Right lobe of liver (tissue), 4 donors: ENCODE data around the gene DAGLA.

Experiments
- POLR2A ChIP-seq: fragments of 450-650 bp; IDR thresholded peaks from one replicate; pipeline ENCODE4 v1.6.1; 2017; ENCODE audit warnings: antibody characterized with exemption, mild to moderate bottlenecking
- TF ChIP-seq, protein P1 (sequence below), 4 donors: fragments of 200-600 bp in 3 of 4; fragments of 450-650 bp in 1 of 4; IDR thresholded peaks; one replicate each; pipeline versions ENCODE4 v1.5.1 to v1.8.0; 2016 to 2022; ENCODE audit warnings: antibody characterized with exemption in 4 of 4, mild to moderate bottlenecking in 2 of 4
- donor health status: DM: no; HTN: no; CAD: no.
- donor health status: DM: no; HTN: no; CAD: no.
- donor health status: DM: no; HTN: yes; CAD: no.

DNA sequence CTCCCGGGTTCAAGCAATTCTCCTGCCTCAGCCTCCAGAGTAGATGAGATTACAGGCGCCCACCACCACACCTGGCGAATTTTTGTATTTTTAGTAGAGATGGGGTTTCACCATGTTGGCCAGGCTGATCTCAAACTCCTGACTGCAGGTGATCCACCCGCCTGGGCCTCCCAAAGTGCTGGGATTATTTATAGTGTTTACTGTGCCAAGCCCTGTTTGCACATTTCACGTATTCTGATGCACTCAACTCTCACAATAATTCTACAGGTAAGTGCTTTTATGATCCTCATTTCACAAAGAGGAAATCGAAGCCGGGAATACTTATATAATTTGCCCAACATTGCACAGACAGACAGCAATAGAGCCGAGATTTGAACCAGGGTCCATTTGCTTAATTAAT, 38.0 kb upstream of the DAGLA start:
- TF ChIP-seq, protein P1, sequence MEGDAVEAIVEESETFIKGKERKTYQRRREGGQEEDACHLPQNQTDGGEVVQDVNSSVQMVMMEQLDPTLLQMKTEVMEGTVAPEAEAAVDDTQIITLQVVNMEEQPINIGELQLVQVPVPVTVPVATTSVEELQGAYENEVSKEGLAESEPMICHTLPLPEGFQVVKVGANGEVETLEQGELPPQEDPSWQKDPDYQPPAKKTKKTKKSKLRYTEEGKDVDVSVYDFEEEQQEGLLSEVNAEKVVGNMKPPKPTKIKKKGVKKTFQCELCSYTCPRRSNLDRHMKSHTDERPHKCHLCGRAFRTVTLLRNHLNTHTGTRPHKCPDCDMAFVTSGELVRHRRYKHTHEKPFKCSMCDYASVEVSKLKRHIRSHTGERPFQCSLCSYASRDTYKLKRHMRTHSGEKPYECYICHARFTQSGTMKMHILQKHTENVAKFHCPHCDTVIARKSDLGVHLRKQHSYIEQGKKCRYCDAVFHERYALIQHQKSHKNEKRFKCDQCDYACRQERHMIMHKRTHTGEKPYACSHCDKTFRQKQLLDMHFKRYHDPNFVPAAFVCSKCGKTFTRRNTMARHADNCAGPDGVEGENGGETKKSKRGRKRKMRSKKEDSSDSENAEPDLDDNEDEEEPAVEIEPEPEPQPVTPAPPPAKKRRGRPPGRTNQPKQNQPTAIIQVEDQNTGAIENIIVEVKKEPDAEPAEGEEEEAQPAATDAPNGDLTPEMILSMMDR (IDR thresholded peaks at IDR 0.05) = no peak
- TF ChIP-seq POLR2A = no peak
